GM18907 (cell line): ENCODE data around the gene MED29.

ENCODE experiments used
- ATAC-seq: cut with Tn5 transposase; IDR thresholded peaks from one replicate; pipeline ENCODE4 v1.9.1; 2021; ENCODE audit warnings: mild to moderate bottlenecking, moderate library complexity; ENCODE audit not compliant: unreplicated experiment

Gene MED29

GRCh38 chr19:39426170-39426569, 35.0 kb downstream of the MED29 start:
- ATAC-seq: no peak

- ATAC-seq: no peak
Observed at GRCh38 chr19:39427707-39428106, 36.5 kb downstream of the MED29 start.

DNA sequence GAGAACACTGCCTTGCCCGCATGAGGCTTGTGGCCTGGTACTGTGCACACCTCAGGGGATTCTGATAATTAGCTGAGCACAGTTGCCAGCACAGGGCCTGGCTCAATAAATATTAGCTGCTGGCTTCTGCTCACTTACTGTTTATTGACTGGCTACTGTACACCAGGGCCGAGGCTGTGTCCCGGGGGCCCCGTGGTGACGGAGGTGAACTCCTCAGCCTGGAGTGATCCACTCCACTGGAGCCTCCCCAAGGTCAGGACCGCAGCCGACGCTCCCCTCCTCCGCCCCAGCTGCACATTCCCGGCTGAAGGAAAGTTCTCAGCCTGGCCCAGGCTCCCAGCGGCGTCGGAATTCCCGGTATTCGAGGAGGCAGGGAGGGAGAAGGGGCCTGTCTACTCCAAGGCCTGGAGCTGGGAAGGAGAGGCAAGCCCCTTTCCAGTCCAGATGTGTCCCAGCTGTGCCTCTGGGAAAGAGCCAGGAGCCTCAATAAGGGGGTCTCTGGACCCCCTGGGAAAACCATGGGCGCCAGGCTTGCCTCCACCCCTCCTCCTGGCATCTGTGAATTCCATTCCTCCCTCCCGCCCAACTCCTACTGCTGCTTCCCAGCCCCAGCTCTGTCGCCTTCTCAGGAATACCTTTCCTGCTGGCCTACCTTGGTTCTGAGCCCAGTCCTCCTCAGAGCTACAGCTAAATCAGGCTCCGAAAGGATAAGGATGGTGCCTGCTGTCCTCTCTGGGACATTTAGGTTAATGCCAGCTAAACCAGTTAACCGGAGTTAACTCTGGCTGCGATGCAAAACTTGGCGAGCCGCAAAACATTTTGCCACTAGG, 37.3 kb downstream of the MED29 start:
- ATAC-seq: no peak

GRCh38 chr19:39430675-39431593, 39.8 kb downstream of the MED29 start:
- no peak for ATAC-seq

DNA sequence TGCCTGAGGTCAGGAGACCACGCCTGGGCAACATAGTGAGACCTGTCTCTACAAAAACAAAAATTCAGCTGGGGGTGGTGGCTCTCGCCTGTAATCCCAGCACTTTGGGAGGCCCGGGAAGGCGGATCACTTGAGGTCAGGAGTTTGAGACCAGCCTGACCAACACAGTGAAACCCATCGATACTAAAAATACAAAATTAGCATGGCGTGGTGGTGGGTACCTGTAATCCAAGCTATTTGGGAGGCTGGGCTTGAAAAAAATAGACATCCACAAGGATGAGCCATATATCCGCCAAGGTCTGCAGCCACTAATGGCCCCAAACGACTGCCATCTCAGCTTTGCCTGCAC, 41.5 kb downstream of the MED29 start:
- ATAC-seq: no peak

- no peak for ATAC-seq
Observed at GRCh38 chr19:39433480-39434079, 42.4 kb downstream of the MED29 start.

DNA sequence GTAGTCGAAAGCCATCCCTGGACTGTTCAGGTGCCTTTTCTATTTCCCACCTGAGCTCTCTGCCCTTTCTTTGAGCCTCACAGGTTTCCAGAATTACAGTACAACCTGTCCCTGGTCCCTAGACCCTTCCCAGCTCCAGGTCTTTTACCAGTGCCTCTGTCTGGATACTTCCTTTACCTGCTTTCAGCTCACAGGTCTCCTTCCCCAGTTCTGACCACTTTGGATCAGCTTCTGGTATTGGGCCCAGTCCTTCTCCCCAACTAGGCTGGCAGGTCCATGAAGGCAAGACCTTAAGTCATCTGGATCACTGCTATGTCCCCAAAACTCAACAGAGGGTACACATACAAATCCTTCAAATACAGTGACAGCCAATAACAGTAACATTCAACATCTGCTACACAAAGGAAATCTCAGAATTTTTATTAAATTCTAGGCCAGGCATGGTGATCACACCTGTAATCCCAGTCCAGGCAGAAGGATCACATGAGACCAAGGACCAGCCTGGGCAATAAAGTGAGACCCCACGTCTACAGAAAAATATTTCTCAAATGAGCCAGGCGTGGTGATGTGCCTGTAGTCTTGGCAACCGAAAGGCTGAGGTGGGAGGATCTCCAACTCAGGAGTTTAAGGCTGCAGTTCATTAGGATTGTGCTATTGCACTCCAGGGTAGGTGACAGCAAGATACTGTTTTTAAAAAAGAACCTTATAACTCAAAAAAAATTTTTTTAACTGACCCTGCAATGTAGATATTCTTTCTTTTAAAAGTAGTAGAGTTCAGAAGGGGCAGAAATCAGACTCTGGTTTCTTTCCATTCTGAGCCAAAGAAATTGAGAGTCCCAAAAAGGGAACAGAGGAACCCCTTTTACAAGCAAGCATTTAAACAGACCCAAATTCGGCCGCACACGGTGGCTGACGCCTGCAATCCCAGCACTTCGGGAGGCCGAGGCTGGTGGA, 43.2 kb downstream of the MED29 start:
- ATAC-seq: no peak

- ATAC-seq: peak; percentile 76
Observed at GRCh38 chr19:39435499-39436349, 44.5 kb downstream of the MED29 start, which contains the start of gene RPS16. TSS of gene RPS16 (minus strand) at chr19:39435949. CDS start at chr19:39435895, 54 bp downstream.

DNA sequence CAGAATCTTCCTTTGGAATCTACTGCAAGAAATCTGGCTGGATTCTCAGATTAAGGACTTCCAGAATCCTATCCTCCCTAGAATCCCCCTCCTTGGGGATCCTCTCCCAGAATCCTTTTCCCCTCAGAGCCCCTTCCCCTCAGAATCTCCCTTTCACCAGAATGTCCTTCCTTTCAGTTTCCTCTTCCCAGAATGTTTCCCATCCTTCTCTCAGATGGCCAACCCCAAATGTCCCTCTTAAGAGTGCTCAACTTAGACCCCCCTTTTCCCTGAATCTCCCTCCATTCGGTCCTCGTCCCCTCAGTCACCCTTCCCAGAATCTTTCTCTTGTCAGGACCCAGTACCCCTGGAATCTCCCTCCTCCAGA, 45.2 kb downstream of the MED29 start:
- ATAC-seq: no peak

DNA sequence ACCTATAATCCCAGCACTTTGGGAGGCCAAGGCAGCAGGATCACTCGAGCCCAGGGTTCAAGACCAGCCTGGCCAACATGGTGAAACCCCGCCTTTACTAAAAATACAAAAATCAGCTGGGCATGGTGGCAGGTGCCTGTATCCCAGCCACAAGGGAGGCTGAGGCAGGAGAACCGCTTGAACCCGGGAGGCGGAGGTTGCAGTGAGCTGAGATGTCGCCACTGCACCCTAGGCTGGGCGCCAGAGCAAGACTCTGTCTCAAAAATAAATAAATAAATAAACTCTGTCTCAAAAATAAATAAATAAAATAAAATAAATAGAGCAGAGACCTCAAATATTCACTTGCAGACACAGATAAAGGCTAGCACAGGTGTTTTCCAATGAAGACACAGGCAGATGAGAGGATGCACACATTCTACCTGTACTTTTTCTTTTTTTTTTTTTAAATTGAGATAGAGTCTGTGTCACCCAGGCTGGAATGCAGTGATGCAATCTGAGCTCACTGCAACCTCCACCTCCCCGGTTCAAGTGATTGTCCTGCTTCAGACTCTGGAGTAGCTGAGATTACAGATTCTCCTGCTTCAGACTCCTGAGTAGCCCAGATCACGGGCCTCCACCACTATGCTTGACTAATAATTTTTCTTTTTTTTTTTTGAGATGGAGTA, 47.2 kb downstream of the MED29 start:
- no peak for ATAC-seq

GRCh38 chr19:39444598-39445195, 53.5 kb downstream of the MED29 start:
- no peak for ATAC-seq

- peak; percentile 84 for ATAC-seq
Observed at GRCh38 chr19:39445196-39446111, 54.3 kb downstream of the MED29 start, which contains the start of gene SUPT5H. TSS of gene SUPT5H (plus strand) at chr19:39445582. CDS start at chr19:39445891, 309 bp downstream.

DNA sequence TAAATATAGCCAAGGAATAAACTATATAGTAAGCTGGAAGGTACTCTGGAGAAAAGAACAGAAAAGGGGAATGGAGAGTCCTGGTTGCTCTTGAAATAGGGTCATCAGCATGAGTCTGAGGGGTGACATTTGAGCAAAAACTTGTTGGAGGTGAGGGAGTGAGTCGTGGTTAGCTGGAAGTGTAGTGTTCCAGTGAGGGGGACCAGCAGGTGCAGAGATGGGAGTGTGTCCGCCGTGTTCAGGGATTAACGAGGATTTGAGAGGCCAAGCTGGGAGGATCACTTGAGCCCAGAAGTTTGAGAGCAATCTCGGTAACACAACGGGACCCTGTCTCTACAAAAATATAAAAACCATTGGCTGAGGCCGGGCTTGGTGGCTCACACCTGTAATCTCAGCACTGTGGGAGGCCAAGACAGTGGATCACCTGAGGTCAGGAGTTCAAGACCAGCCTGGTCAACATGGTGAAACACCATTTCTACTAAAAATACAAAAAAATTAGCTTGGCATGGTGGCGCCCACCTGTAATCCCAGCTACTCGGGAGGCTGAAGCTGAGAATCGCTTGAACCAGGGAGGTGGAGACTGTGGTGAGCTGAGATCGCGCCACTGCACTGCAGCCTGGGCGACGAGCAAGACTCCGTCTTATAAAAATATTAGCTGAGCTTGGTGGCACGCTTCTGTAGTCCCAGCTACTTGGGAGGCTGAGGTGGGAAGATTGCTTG, 55.3 kb downstream of the MED29 start:
- ATAC-seq: no peak

DNA sequence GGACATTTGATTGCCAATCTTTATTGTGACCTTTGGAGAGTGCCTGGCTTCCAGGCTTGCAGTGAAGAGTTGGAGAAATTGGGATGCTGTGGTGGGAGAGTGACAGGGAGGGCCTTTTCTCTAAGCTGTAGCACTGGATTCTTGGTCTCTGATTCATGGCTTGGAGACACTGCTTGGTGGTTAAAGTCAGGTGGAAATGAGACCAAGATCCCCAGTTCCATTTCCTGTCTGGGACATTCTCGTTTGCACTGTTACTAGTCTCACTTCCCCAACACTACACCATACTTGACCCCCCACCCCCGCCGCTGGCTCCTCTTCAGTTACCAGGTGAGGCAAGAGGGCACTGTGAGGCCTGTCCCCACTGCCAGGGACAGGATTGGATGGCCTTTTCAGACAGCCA, 57.1 kb downstream of the MED29 start:
- no peak for ATAC-seq

- no peak for ATAC-seq
Observed at GRCh38 chr19:39449116-39449797, 58.1 kb downstream of the MED29 start.
